Thyroid gland (tissue), 4 donors: ENCODE measurements around the gene PTPRG. TPM values are rescaled to one million over a fixed set of nuclear protein-coding genes. Genes with fewer than 3 reads are reported as not detected.
A peak's percentile ranks its signal among the peaks of the same experiment; 100 is the strongest.

ENCODE experiments used
- DNase-seq, 2 donors: peaks; one replicate each; pipeline ENCODE4 v3.0.0-alpha.2; 2019
- H3K27ac ChIP-seq, 3 donors: fragments of 200-600 bp; sonication (generic); 1 replicate in 2 of 3; 2 replicates in 1 of 3; pipeline ENCODE4 v1.5.1; 2016 to 2019; ENCODE audit warnings: mild to moderate bottlenecking in 1 of 3, moderate library complexity in 1 of 3
- H3K27me3 ChIP-seq: fragments of 200-600 bp; sonication (generic); one replicate; pipeline ENCODE4 v1.5.1; 2019
- H3K36me3 ChIP-seq, 2 donors: fragments of 200-600 bp; sonication (generic); one replicate each; pipeline ENCODE4 v1.5.1; 2016 to 2019
- H3K4me1 ChIP-seq, 2 donors: fragments of 200-600 bp; sonication (generic); one replicate each; pipeline ENCODE4 v1.5.1; 2017 to 2019
- H3K4me3 ChIP-seq, 3 donors: fragments of 200-600 bp; sonication (generic); replicated peaks in 1 of 3; 1 replicate in 2 of 3; 2 replicates in 1 of 3; pipeline ENCODE4 v1.5.1; 2016; ENCODE audit warnings: mild to moderate bottlenecking in 1 of 3
- H3K9me3 ChIP-seq: fragments of 200-600 bp; sonication (generic); one replicate; pipeline ENCODE4 v1.5.1; 2017
- CTCF ChIP-seq, 6 experiments: fragments of 200-600 bp in 3 of 6; fragments of 450-650 bp in 3 of 6; sonication (generic) in 3 of 6; IDR thresholded peaks; one replicate each; pipeline ENCODE4 v1.5.1; 2016 to 2019; ENCODE audit warnings: antibody characterized with exemption in 6 of 6, mild to moderate bottlenecking in 2 of 6, inconsistent platforms in 1 of 6, moderate library complexity in 1 of 6
- POLR2A ChIP-seq, 2 donors: fragments of 450-650 bp; IDR thresholded peaks; one replicate each; pipeline ENCODE4 v1.6.1; 2017; ENCODE audit warnings: antibody characterized with exemption in 2 of 2, mild to moderate bottlenecking in 2 of 2, moderate library complexity in 1 of 2
- WGBS, 2 donors: methylation state at CpG; one replicate each; pipeline ENCODE4 v1.1.5; 2017; 5-methylcytosine and 5-hydroxymethylcytosine counted together
- intact Hi-C: fragments of 100-400 bp; cut with DNase I; formaldehyde crosslinking; loops from one replicate; pipeline ENCODE4 v1.15.1; 2023
- total RNA-seq, 4 donors: library from RNA; depleted of rRNA; stranded (reverse); fragments of >200 nt; gene quantifications; one replicate each; pipeline ENCODE4 v1.2.3, GENCODE V29; 2016

The PTPRG gene
- total RNA-seq, 4 donors from 2014 or later, result 81.6 to 207 (median 132) TPM

GRCh38 chr3:62144482-62144881, 583.1 kb downstream of the PTPRG start:
- intact Hi-C loops, result no loop called here
- H3K27me3 ChIP-seq, result no peaks in the 10 kb centered on the region
- H3K4me3 ChIP-seq, result no peak overlapping the region
- no peaks in the 10 kb centered on the region for H3K4me1 ChIP-seq
- WGBS, 2 donors, result 73 to 75% methylated on average over 4 of the region's 4 CpGs
- no peaks in the 10 kb centered on the region for H3K36me3 ChIP-seq
- no peaks in the 10 kb centered on the region for H3K9me3 ChIP-seq
- H3K27ac ChIP-seq, result no peak overlapping the region
- TF ChIP-seq CTCF (IDR thresholded peaks at IDR 0.05) (no peak), POLR2A (IDR thresholded peaks at IDR 0.05) (no peak)
- no peak for DNase-seq

DNA sequence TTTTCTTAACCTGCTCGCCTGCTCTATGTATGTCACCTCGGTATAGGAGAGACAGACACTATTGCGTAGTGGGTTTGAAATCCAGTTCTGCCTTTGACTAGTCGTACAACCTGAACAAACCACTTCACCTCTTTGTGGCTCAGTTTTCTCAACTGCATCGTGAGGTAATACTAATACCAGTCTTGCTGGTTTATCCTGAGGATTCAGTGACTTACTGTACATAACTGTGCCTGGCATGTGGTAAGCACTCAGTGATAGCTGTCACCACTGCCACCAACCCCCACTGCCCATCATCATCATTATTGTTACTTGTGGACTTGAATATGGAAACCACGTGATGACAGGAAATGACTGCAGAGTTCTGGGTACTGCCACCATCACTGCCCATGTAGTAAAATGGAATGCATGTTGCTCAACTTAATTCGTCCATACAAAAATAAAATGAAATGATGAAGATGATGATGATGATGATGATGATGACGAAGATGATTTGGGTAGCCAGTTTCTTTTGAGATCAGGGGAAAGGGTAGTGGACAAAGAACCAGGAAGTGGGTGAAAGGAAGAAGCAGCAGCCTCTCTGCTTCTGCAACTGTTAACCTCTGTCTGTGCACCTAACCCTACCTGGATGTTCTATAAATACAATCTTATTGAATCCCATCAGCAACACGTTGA, 583.9 kb downstream of the PTPRG start:
- TF ChIP-seq CTCF (IDR thresholded peaks at IDR 0.05) (no peak), POLR2A (IDR thresholded peaks at IDR 0.05) (no peak)
- H3K4me1 ChIP-seq, result no peaks in the 10 kb centered on the region
- 87 to 92% methylated on average over 9 of the region's 9 CpGs for WGBS, 2 donors

GRCh38 chr3:62149539-62149938, 588.2 kb downstream of the PTPRG start:
- no peak overlapping the region for H3K27ac ChIP-seq
- TF ChIP-seq POLR2A (IDR thresholded peaks at IDR 0.05), result no peak
- no peak for TF ChIP-seq CTCF (IDR thresholded peaks at IDR 0.05)
- no peak for DNase-seq
- WGBS, 2 donors, result 96 to 98% methylated on average over 6 of the region's 6 CpGs
- H3K4me1 ChIP-seq, result no peaks in the 10 kb centered on the region
- no peaks in the 10 kb centered on the region for H3K36me3 ChIP-seq
- H3K27me3 ChIP-seq, result no peaks in the 10 kb centered on the region
- no peak overlapping the region for H3K4me3 ChIP-seq
- H3K9me3 ChIP-seq, result no peaks in the 10 kb centered on the region
- intact Hi-C loops, result no loop called here

More for the DNA sequence above, 583.9 kb downstream of the PTPRG start:
- Histone ChIP-seq H3K9me3 (no peaks in the 10 kb centered on the region), H3K27ac (peak overlapping the region in 1 of 3 donors; percentile 14), H3K27me3 (no peaks in the 10 kb centered on the region), H3K4me3 (no peak overlapping the region), H3K36me3 (no peaks in the 10 kb centered on the region)
- DNase-seq, result no peak
- intact Hi-C loops, result no loop called here

DNA sequence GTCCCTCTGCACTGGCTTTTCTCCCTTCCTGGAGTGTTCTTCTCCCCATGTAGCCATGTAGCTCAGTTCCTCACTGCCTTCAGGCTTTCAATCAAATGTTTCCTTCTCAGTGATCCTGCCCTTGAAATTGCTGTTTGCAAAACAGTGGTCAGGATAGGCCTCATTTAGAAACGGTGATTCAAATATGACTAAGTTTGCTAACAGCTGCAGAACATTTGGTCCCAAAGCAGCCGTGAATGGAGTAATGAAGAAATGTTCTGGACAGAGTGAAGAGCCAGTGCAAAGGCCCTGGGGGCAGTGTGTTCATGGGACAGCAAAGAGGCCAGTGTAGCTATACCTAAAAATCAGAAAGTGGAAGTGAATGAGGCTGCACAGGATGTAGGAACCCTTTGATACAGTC, 588.6 kb downstream of the PTPRG start:
- Histone ChIP-seq H3K36me3 (no peaks in the 10 kb centered on the region), H3K4me1 (no peaks in the 10 kb centered on the region), H3K27me3 (no peaks in the 10 kb centered on the region), H3K27ac (no peak overlapping the region), H3K4me3 (no peak overlapping the region), H3K9me3 (no peaks in the 10 kb centered on the region)
- DNase-seq, result no peak
- TF ChIP-seq CTCF (IDR thresholded peaks at IDR 0.05), result no peak
- no peak for TF ChIP-seq POLR2A (IDR thresholded peaks at IDR 0.05)
- 59 to 97% methylated on average over 2 of the region's 2 CpGs for WGBS, 2 donors
- intact Hi-C loops, result no loop called here

- DNase-seq, result no peak
- no peaks in the 10 kb centered on the region for H3K4me1 ChIP-seq
- intact Hi-C loops, result no loop called here
- no peak overlapping the region for H3K27ac ChIP-seq
- H3K9me3 ChIP-seq, result no peaks in the 10 kb centered on the region
- TF ChIP-seq POLR2A (IDR thresholded peaks at IDR 0.05), result no peak
- H3K4me3 ChIP-seq, result no peak overlapping the region
- no peaks in the 10 kb centered on the region for H3K27me3 ChIP-seq
- 96 to 97% methylated on average over 1 of the region's 1 CpG for WGBS, 2 donors
- H3K36me3 ChIP-seq, result no peaks in the 10 kb centered on the region
Observed at GRCh38 chr3:62151591-62151990, 590.2 kb downstream of the PTPRG start.
